Measurements from ENCODE around the gene CSNK2B.

Gene CSNK2B

DNA sequence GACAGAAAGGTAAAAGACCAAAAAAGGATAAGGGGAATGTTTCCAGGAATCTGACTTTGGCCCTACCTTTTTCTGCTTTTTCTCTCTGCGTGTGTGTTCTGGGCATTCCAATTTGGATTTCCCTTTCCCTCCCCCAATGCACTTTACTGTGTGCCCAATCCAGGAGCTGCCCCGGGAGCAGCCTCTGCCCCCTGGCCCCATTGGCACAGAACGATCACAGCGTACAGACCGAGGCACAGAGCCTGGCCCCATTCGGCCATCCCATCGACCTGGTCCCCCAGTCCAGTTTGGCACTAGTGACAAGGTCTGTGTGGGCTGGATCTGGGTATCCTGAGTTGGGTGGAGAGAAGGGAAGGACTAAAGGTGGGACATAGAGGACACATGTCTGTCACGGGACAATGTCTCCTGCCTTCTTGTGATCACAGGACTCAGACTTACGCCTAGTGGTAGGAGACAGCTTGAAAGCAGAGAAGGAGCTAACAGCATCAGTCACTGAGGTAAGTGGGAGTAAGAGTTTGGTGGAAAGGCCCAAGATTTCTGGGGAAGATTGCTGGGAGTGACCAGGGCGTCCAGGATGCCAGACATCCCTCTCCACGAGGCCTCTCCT lies 30.8 kb upstream of the CSNK2B start:
- POLR2A ChIA-PET = interaction anchor here (0.7 to 1.4 kb wide), 5 partner anchors 9 to 97 kb away, joined by 3 to 6 read pairs (median 3); partner anchors contain the start of gene BAG6
- CTCF ChIA-PET = interaction anchor here (0.9 to 2.6 kb wide), 4 partner anchors 9 to 37 kb away, joined by 3 to 11 read pairs (median 4); no protein-coding TSS in a partner anchor
- no peak overlapping the region for H3K4me3 ChIP-seq (ENCODE audit: low read depth, low read length)
- no peak for DNase-seq (ENCODE audit: low read depth, low spot score)
- TF ChIP-seq, protein P1, sequence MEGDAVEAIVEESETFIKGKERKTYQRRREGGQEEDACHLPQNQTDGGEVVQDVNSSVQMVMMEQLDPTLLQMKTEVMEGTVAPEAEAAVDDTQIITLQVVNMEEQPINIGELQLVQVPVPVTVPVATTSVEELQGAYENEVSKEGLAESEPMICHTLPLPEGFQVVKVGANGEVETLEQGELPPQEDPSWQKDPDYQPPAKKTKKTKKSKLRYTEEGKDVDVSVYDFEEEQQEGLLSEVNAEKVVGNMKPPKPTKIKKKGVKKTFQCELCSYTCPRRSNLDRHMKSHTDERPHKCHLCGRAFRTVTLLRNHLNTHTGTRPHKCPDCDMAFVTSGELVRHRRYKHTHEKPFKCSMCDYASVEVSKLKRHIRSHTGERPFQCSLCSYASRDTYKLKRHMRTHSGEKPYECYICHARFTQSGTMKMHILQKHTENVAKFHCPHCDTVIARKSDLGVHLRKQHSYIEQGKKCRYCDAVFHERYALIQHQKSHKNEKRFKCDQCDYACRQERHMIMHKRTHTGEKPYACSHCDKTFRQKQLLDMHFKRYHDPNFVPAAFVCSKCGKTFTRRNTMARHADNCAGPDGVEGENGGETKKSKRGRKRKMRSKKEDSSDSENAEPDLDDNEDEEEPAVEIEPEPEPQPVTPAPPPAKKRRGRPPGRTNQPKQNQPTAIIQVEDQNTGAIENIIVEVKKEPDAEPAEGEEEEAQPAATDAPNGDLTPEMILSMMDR (IDR thresholded peaks at IDR 0.05; ENCODE audit: insufficient read depth, low read length, missing control alignments) = no peak

DNA sequence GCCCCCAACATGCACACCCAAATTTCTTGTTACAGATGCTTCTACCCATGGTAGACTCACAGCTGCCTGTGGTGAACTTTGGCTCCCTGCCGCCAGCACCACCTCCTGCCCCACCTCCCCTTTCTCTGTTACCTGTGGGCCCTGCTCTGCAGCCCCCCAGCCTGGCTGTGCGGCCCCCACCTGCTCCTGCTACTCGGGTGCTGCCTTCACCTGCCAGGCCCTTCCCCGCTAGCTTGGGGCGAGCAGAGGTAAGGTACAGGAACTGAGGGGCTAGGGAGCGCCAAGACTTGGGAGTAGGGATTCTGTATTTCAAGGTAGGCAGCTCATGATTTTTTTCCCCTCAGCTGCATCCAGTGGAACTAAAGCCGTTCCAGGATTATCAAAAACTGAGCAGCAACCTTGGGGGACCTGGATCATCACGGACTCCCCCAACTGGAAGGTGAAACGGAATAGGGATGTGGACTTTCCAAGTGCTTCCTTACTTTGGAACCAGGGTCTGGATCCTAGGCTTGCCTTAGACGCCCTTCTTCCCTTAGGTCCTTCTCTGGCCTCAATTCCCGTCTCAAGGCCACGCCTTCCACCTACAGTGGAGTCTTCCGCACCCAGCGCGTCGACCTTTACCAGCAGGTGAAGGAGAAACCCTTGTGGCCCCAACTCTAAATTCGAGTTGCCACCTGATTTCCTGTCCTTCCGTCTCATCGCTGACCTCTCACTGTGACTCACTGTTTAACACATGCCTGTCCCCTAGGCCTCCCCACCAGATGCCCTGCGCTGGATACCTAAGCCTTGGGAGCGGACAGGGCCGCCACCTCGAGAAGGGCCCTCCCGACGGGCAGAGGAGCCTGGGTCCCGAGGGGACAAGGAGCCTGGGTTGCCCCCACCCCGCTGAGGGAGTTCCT lies 28.9 kb upstream of the CSNK2B start:
- TF ChIP-seq, protein P1 (IDR thresholded peaks at IDR 0.05; ENCODE audit: insufficient read depth, low read length, missing control alignments) = no peak
- no peak for DNase-seq (ENCODE audit: low read depth, low spot score)
- H3K4me3 ChIP-seq (ENCODE audit: low read depth, low read length) = no peak overlapping the region
- ChIA-PET POLR2A (interaction anchor here (0.6 to 3.1 kb wide), 4 partner anchors 15 to 27 kb away, joined by 3 to 16 read pairs (median 6); partner anchors contain the start of genes BAG6 and PRRC2A), CTCF (interaction anchor here (2.6 kb wide), 1 partner anchor 11 kb away, joined by 11 read pairs; no protein-coding TSS in a partner anchor)

DNA sequence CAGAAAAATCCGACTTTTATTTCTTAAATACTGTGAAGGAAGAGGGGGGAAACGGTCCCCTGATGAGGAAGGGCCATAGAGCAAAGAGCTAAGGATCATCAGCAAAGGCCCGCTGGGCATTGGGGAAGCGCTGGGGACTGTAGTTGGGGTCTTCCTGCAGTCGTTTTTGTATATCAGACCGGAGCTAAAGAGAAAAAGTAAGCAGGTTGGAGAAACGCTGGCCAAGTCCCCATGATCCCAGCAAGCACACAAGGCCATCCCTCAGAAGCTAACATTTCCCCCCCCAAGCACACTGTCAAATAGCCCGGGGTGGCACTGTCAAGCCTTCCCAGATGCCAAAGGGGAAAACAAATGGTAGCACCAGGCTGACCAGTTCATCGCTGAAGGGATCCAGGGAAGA lies 26.8 kb upstream of the CSNK2B start:
- CTCF ChIA-PET = interaction anchor here (1.3 to 1.9 kb wide), 2 partner anchors 11 to 59 kb away, joined by 3 to 5 read pairs; no protein-coding TSS in a partner anchor
- TF ChIP-seq, protein P1 (IDR thresholded peaks at IDR 0.05; ENCODE audit: insufficient read depth, low read length, missing control alignments) = no peak
- DNase-seq (ENCODE audit: low read depth, low spot score) = no peak
- POLR2A ChIA-PET = interaction anchor here (0.8 to 3.2 kb wide), 6 partner anchors 12 to 92 kb away, joined by 3 to 16 read pairs (median 7); partner anchors contain the start of genes BAG6, C6orf47, NFKBIL1 and PRRC2A
- H3K4me3 ChIP-seq (ENCODE audit: low read depth, low read length) = no peak overlapping the region

DNA sequence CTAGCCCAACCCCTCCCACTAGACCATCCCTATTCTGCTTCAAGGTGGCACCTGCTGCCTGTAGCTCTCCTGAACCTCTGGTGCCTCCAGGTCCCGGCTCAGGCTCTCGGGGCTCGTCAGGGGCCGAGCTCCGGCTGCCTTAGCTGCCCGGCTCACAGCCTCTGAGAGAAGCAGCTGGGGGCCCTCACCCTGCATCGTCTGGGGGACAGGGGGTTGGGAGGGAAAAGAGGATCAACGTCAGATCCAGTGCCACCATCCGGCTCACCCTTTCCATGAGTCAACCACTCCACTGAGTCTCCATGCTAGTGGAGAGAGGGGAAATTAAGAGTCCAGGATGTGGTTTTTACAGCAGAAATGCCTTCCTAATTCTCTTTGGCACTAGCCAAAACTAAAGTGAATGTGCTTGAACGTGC lies 26.4 kb upstream of the CSNK2B start:
- POLR2A ChIA-PET = interaction anchor here (0.8 to 3.2 kb wide), 5 partner anchors 12 to 92 kb away, joined by 3 to 16 read pairs (median 9); partner anchors contain the start of genes BAG6, NFKBIL1 and PRRC2A
- H3K4me3 ChIP-seq (ENCODE audit: low read depth, low read length) = no peak overlapping the region
- TF ChIP-seq, protein P1 (IDR thresholded peaks at IDR 0.05; ENCODE audit: insufficient read depth, low read length, missing control alignments) = no peak
- CTCF ChIA-PET = interaction anchor here (1.3 to 1.9 kb wide), 4 partner anchors 12 to 93 kb away, joined by 3 to 5 read pairs (median 4); partner anchors contain the start of gene ATP6V1G2
- DNase-seq (ENCODE audit: low read depth, low spot score) = peak; percentile 7

DNA sequence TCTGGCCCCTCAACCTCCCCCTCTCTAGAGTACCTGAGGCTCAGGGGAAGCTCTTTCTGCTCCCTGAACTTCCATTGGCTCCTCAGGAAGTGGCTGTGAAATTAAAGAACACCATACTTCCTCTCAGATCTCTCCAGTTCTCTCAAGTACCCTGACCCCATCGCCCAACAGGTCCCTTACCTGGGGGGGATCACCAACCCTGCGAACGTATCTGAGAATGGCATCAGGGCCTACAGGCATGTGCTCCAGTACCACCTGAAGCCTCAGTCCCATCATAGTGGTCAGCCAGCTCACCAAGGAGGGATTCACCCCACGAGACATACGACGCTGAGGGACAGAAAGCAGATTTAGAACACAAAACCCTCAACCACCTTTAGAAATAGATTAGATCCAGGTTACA lies 25.3 kb upstream of the CSNK2B start:
- CTCF ChIA-PET = interaction anchor here (1.3 to 1.5 kb wide), 3 partner anchors 15 to 94 kb away, joined by 3 to 4 read pairs (median 3); partner anchors contain the start of gene ATP6V1G2
- no peak for DNase-seq (ENCODE audit: low read depth, low spot score)
- POLR2A ChIA-PET = interaction anchor here (3.1 to 3.2 kb wide), 2 partner anchors 12 to 19 kb away, joined by 14 to 16 read pairs; partner anchors contain the start of genes BAG6 and PRRC2A
- TF ChIP-seq, protein P1 (IDR thresholded peaks at IDR 0.05; ENCODE audit: insufficient read depth, low read length, missing control alignments) = no peak
- no peak overlapping the region for H3K4me3 ChIP-seq (ENCODE audit: low read depth, low read length)
